Activated CD4-positive, alpha-beta T cell treated with anti-CD3 and anti-CD28 coated beads, Interleukin-2, amount 50 U/mL, for 16 hours (primary cell): ENCODE results near the gene NANOS2.
"Not testable (repeated sequence)": the region's sequence is repeated elsewhere in the genome, so short reads cannot be mapped to it uniquely, and the experiment has no call there.

Experiments used
- DNase-seq: peaks from one replicate; pipeline ENCODE4 v3.0.0-alpha.2; 2020

Gene NANOS2

DNA sequence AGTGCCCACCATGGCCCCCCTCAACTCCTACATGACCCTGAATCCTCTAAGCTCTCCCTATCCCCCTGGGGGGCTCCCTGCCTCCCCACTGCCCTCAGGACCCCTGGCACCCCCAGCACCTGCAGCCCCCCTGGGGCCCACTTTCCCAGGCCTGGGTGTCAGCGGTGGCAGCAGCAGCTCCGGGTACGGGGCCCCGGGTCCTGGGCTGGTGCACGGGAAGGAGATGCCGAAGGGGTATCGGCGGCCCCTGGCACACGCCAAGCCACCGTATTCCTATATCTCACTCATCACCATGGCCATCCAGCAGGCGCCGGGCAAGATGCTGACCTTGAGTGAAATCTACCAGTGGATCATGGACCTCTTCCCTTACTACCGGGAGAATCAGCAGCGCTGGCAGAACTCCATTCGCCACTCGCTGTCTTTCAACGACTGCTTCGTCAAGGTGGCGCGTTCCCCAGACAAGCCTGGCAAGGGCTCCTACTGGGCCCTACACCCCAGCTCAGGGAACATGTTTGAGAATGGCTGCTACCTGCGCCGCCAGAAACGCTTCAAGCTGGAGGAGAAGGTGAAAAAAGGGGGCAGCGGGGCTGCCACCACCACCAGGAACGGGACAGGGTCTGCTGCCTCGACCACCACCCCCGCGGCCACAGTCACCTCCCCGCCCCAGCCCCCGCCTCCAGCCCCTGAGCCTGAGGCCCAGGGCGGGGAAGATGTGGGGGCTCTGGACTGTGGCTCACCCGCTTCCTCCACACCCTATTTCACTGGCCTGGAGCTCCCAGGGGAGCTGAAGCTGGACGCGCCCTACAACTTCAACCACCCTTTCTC lies 42.3 kb downstream of the NANOS2 start:
- no peak for DNase-seq

DNA sequence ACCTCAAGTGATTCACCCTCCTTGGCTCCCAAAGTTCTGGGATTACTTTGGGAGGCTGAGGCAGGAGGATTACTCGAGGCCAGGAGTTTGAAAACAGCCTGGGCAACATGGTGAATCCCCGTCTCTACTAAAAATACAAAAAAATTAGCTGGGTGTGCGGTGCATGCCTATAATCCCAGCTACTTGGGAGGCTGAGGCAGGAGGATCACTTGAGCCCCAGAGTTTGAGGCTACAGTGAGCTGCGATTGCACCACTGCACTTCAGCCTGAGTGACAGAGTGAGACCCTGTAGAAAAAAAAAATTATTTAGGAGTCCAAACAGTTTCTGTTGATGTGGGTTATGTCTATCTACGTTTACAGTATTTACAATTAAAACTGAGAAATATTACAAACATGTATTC lies 43.8 kb downstream of the NANOS2 start:
- DNase-seq, result no peak

DNA sequence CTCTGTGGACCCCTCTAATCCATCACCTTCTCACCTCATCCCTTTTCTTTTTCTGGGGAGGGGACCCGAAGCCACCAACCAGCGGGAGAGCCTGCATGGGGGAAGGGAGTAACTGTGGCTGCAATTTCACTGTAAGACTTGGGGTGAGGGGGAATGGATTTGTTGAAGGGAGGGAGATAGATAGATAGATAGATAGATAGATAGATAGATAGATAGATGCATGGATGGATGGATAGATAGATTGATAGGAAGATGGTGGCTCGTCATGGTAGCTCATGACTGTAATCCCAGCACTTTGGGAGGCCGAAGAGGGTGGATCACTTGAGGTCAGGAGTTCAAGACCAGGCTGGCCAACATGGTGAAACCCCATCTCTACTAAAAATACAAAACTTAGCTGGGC lies 47.3 kb downstream of the NANOS2 start:
- not testable (repeated sequence) for DNase-seq

DNA sequence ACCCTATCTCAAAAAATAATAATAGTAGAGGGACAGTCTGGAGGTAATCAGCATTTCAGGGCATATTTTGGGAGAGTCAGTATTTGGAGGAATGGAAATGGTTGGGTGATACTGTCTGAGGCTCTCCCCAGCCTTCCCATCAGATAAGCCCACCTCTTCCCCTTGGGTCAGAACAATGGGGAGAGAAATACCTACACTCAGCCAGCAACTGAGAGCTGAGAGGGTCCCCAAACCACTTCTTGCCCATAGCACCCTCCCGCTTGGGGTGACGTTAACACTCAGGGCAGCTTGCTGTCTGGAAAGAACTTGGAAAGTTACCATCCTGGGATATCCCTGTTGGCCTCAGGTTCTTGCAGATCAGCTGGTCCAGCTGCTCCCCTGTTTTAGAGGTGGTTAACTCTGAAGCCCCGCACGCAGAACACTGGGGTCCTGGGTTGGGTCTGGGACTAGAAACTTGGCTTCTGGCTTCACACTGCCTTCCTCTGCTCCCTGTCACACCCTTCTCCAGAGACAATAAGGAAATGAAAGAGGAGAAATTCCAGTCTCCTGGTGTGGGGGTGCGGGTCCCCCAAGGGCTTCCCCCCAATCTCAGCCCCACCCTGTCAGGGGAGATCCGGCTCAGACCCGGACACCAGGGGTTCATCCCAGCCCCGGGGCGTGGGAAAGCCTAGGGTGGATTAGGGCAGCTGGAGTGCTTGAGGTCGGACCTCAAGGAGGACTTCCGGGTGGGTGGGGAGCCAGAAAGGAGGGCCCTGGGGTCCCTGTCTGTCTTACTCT lies 48.0 kb downstream of the NANOS2 start:
- DNase-seq, result no peak

DNA sequence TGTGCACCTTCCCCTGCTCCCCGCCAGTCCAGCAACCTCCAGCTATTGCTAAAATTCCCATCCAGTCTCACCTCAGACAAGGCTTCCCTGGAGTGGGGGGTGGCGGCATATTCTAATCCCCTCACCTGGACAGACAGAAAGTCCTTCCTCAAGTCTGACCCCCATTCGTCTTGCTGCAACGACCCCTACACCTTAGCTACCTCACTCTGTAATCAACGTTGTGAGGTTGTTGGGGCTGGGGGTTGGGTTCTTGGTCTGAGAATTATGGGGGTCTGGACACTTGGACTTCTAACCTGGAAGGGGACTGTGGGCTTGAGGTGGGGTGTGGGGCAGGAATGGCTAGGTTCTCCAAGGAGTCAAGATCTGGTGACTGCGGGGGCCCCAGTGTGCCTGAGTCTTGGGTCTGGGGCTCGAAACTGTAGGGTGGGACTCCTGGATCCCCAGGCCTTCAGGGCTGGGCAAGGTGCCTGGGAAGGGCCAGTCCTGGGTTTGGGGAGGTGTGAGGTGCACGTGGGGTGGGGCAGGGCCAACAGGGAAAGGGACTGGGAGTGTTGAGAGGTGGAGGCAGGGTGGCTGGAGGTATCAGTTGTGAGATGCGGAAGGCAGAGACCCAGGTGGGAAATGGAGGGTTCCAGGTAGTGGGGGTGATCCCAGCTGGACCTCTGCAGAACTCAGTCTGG lies 49.2 kb downstream of the NANOS2 start:
- no peak for DNase-seq

DNA sequence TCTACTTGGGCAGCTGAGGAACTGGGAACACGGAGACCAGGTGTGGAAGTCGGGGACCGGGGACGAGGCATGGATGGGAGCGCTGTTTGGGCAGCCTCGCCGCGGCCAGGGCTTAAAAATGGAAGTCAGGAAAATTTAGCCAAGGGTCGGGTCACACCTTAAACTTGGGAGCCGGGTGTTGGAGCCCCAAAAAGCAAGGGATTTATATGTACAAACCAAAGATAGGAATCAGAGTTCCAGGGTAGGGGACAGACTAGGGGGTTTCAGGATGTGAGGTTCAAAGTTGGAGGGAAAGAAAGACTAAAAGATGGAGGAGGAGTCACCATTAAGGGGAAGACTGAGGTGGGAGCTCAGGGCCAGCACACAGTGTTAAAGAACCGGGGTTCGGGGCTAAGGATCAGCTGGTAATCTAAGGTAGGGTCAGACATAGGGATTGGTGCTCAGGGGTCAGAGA lies 49.9 kb downstream of the NANOS2 start:
- DNase-seq, result no peak

DNA sequence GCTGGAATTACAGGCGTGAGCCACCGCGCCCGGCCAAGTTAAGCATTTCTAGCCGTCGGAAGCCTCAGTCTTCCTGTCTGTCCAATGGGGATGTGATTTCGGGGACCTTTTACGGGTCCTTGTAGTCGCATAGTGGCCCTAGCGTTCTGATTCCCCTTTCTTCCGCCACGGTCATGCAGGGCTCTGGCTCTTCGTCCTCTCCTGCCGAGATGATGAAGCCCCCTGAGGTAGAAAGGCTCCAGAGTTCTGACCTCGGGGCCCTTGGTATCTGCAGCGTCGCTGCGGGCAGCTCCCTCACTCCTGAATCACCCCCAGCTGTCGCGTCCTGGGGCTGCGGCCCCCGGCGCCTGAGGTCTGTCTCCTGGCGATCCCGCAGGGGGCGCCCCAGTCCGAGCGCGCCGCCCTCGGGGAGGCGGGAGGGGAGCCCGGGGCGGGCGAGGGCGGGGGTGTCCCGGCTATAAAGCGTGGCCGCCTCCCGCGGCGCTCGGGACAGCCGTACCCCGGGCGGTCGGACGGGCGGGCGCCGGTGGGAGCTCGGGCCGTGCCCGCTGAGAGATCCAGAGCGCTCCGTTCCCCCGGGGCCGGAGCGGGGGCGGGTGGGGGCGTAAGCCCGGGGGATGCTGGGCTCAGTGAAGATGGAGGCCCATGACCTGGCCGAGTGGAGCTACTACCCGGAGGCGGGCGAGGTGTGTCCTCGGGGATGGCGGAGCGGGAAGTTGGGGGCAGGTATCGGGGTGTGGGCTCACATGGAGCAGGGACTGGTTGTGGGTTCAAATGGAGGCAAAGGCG lies 50.5 kb downstream of the NANOS2 start, which contains the start of gene FOXA3:
TSS of gene FOXA3 (plus strand) at position 487 of the 789 bp plus-strand sequence. CDS start at position 618, 131 bp downstream.
- peak; percentile 65 for DNase-seq

DNA sequence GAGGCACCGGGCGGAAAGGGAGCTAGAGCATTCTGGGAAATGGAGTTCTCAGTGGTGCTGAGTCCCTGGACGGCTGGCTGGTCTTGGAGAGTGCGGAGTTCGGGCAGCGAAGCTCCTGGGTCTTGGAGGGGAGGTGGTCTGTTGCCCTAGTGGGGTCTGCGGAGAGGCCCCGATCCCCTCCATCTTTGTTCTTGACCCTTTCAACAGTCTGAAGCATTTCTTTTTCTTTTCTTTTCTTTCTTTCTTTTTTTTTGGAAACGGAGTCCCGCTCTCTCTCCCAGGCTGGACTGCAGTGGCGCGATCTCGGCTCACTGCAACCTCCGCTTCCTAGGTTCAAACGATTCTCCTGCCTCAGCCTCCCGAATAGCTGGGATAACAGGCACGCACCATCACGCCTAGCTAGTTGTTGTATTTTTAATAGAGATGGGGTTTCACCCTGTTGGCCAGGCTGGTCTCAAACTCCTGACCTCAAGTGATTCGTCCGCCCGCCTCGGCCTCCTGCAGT lies 51.2 kb downstream of the NANOS2 start:
- no peak for DNase-seq
